ENCODE measurements around the gene N4BP2L2.

N4BP2L2 gene

GRCh38 chr13:32383836-32384618, 154.6 kb downstream of the N4BP2L2 start:
- DNase-seq (ENCODE audit: low read depth), result no peak
- in situ Hi-C loops (cut with HindIII; ENCODE audit: low sequenced_read_pairs), result no loop called here
- TF ChIP-seq, protein P1, sequence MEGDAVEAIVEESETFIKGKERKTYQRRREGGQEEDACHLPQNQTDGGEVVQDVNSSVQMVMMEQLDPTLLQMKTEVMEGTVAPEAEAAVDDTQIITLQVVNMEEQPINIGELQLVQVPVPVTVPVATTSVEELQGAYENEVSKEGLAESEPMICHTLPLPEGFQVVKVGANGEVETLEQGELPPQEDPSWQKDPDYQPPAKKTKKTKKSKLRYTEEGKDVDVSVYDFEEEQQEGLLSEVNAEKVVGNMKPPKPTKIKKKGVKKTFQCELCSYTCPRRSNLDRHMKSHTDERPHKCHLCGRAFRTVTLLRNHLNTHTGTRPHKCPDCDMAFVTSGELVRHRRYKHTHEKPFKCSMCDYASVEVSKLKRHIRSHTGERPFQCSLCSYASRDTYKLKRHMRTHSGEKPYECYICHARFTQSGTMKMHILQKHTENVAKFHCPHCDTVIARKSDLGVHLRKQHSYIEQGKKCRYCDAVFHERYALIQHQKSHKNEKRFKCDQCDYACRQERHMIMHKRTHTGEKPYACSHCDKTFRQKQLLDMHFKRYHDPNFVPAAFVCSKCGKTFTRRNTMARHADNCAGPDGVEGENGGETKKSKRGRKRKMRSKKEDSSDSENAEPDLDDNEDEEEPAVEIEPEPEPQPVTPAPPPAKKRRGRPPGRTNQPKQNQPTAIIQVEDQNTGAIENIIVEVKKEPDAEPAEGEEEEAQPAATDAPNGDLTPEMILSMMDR (IDR thresholded peaks at IDR 0.05; ENCODE audit: low read depth, low read length, missing control alignments), result no peak
- H3K4me3 ChIP-seq (ENCODE audit: low read depth, low read length), result no peak overlapping the region
